H1 (cell line): ENCODE measurements around the gene JTB. TPM values are rescaled to one million over a fixed set of nuclear protein-coding genes. Genes with fewer than 3 reads are reported as not detected.

Source experiments
- CTCF ChIA-PET: fragments of 300-600 bp; sonication (Branson Sonifier 250); formaldehyde crosslinking; loops from one replicate; lab custom pipeline; 2021; ENCODE audit not compliant: partially characterized antibody; lab: Charles Lee
- POLR2A ChIA-PET: fragments of 300-600 bp; sonication (Branson Sonifier 250); formaldehyde crosslinking; loops from one replicate; lab custom pipeline; 2021; ENCODE audit warnings: inconsistent platforms; ENCODE audit not compliant: partially characterized antibody; lab: Charles Lee
- DNase-seq, 2 experiments: peaks; one replicate each; pipeline versions ENCODE4 v3.0.0 to v3.0.0-alpha.2; 2010 to 2022; ENCODE audit warnings: low spot score in 2 of 2, low read depth in 1 of 2, mixed read lengths in 1 of 2
- FAIRE-seq: peaks from 2 replicates; lab custom pipeline; 2011; peaks lifted over from hg19 to GRCh38; lab: Jason Lieb, UNC
- H2AFZ ChIP-seq: 2 replicates; pipeline ENCODE4 v1.8.1; 2012; ENCODE audit warnings: low read length, inconsistent platforms
- H2AK5ac ChIP-seq: 2 replicates; pipeline ENCODE4 v1.6.1; 2013; ENCODE audit warnings: low read depth, low read length
- H2BK120ac ChIP-seq: replicated peaks from 2 replicates; pipeline ENCODE3; 2013; ENCODE audit warnings: low read depth, low read length, inconsistent platforms
- H2BK12ac ChIP-seq: 2 replicates; pipeline ENCODE4 v1.6.1; 2013; ENCODE audit warnings: low read depth, low read length
- H2BK15ac ChIP-seq: 2 replicates; pipeline ENCODE4 v1.6.1; 2013; ENCODE audit warnings: low read length
- H2BK20ac ChIP-seq: 2 replicates; pipeline ENCODE4 v1.6.1; 2013; ENCODE audit warnings: low read length
- H2BK5ac ChIP-seq: 2 replicates; pipeline ENCODE4 v1.6.1; 2013; ENCODE audit warnings: low read depth, low read length
- H3K14ac ChIP-seq: 2 replicates; pipeline ENCODE4 v1.6.1; 2013; ENCODE audit warnings: inconsistent platforms; ENCODE audit not compliant: insufficient read length
- H3K18ac ChIP-seq: 2 replicates; pipeline ENCODE4 v1.6.1; 2013; ENCODE audit warnings: low read length; ENCODE audit errors: extremely low read depth
- H3K23ac ChIP-seq: 2 replicates; pipeline ENCODE4 v1.6.1; 2013; ENCODE audit warnings: inconsistent platforms; ENCODE audit not compliant: insufficient read length
- H3K23me2 ChIP-seq: 2 replicates; pipeline ENCODE4 v1.6.1; 2013; ENCODE audit warnings: low read depth, low read length
- H3K27ac ChIP-seq: 2 replicates; pipeline ENCODE4 v1.6.1; 2011; ENCODE audit warnings: low read depth, low read length, inconsistent platforms
- H3K27me3 ChIP-seq, 4 experiments: replicated peaks in 1 of 4; 1 replicate in 1 of 4; 2 replicates in 3 of 4; pipeline versions ENCODE4 v1.6.1 to v1.8.1; 2011 to 2013; ENCODE audit warnings: low read length in 3 of 4, mild to moderate bottlenecking in 3 of 4, inconsistent platforms in 2 of 4, mixed read lengths in 2 of 4, moderate library complexity in 1 of 4; ENCODE audit not compliant: control insufficient read depth in 3 of 4, insufficient read depth in 3 of 4; ENCODE audit errors: extremely low read depth in 1 of 4
- H3K36me3 ChIP-seq, 4 experiments: 2 replicates each; pipeline versions ENCODE4 v1.6.1 to v1.8.1; 2011 to 2013; ENCODE audit warnings: mild to moderate bottlenecking in 4 of 4, low read length in 3 of 4, moderate library complexity in 2 of 4, control low read depth in 1 of 4, inconsistent platforms in 1 of 4; ENCODE audit not compliant: insufficient read depth in 4 of 4, control insufficient read depth in 2 of 4
- H3K4ac ChIP-seq: replicated peaks from 2 replicates; pipeline ENCODE3; 2013; ENCODE audit warnings: low read length, low read depth, mixed read lengths, inconsistent platforms; ENCODE audit not compliant: insufficient read length
- H3K4me1 ChIP-seq, 4 experiments: replicated peaks in 1 of 4; 1 replicate in 1 of 4; 2 replicates in 3 of 4; pipeline versions ENCODE4 v1.6.1 to v1.8.1; 2011 to 2013; ENCODE audit warnings: low read length in 3 of 4, inconsistent platforms in 2 of 4, mixed read lengths in 1 of 4; ENCODE audit not compliant: insufficient read depth in 4 of 4, control insufficient read depth in 3 of 4
- H3K4me2 ChIP-seq, 2 experiments: 2 replicates each; pipeline versions ENCODE4 v1.6.1 to v1.8.1; 2011 to 2013; ENCODE audit warnings: low read depth in 2 of 2, low read length in 2 of 2, control low read depth in 1 of 2, inconsistent platforms in 1 of 2, mild to moderate bottlenecking in 1 of 2; ENCODE audit not compliant: insufficient read depth in 1 of 2
- H3K4me3 ChIP-seq, 4 experiments: fragments of 200-600, 300-600 bp in 1 of 4; sonication (generic), shearing (Covaris generic), sonication (Bioruptor Twin) in 1 of 4; 2 replicates each; pipeline versions ENCODE4 v1.5.1 to v1.8.1; 2011 to 2016; ENCODE audit warnings: low read length in 4 of 4, low read depth in 3 of 4, control low read depth in 2 of 4, inconsistent platforms in 2 of 4, mild to moderate bottlenecking in 2 of 4, mixed read lengths in 1 of 4, moderate library complexity in 1 of 4; ENCODE audit not compliant: insufficient read depth in 2 of 4; ENCODE audit errors: extremely low read depth in 1 of 4
- H3K56ac ChIP-seq: replicated peaks from 2 replicates; pipeline ENCODE3; 2013; ENCODE audit warnings: low read depth, mild to moderate bottlenecking, mixed read lengths, low read length, inconsistent platforms; ENCODE audit not compliant: insufficient read length
- H3K79me1 ChIP-seq: 2 replicates; pipeline ENCODE4 v1.6.1; 2013; ENCODE audit warnings: low read depth, low read length, control low read depth
- H3K79me2 ChIP-seq, 2 experiments: 2 replicates each; pipeline versions ENCODE4 v1.6.1 to v1.8.1; 2012 to 2013; ENCODE audit warnings: low read length in 2 of 2, mild to moderate bottlenecking in 2 of 2, inconsistent platforms in 1 of 2; ENCODE audit not compliant: insufficient read depth in 2 of 2, control insufficient read depth in 1 of 2
- H3K9ac ChIP-seq, 4 experiments: replicated peaks in 1 of 4; 1 replicate in 1 of 4; 2 replicates in 3 of 4; pipeline versions ENCODE4 v1.6.1 to v1.8.1; 2011 to 2013; ENCODE audit warnings: low read depth in 3 of 4, low read length in 3 of 4, control low read depth in 2 of 4, mild to moderate bottlenecking in 2 of 4, moderate library complexity in 2 of 4, inconsistent platforms in 1 of 4; ENCODE audit errors: extremely low read depth in 1 of 4
- H3K9me3 ChIP-seq, 2 experiments: 2 replicates each; pipeline versions ENCODE4 v1.6.1 to v1.8.1; 2012 to 2013; ENCODE audit warnings: mild to moderate bottlenecking in 2 of 2, moderate library complexity in 2 of 2, control low read depth in 1 of 2, inconsistent platforms in 1 of 2, low read depth in 1 of 2, low read length in 1 of 2, mixed read lengths in 1 of 2; ENCODE audit not compliant: insufficient read depth in 2 of 2
- H4K20me1 ChIP-seq, 2 experiments: replicated peaks in 1 of 2; 2 replicates each; pipeline versions ENCODE3 to v1.8.1; 2011 to 2013; ENCODE audit warnings: inconsistent platforms in 2 of 2, low read length in 2 of 2, mild to moderate bottlenecking in 1 of 2; ENCODE audit not compliant: insufficient read depth in 2 of 2, control insufficient read depth in 1 of 2
- H4K5ac ChIP-seq: 2 replicates; pipeline ENCODE4 v1.6.1; 2013; ENCODE audit warnings: low read length, low read depth, mixed read lengths, inconsistent platforms; ENCODE audit not compliant: insufficient read length
- H4K8ac ChIP-seq: 2 replicates; pipeline ENCODE4 v1.8.0; 2013; ENCODE audit warnings: mild to moderate bottlenecking, moderate library complexity, low read length, inconsistent platforms; ENCODE audit not compliant: insufficient read depth; ENCODE audit errors: extremely low read depth
- H4K91ac ChIP-seq: replicated peaks from 2 replicates; pipeline ENCODE3; 2013; ENCODE audit warnings: low read length, mixed read lengths, inconsistent platforms; ENCODE audit not compliant: insufficient read length
- MAFK ChIP-seq: IDR thresholded peaks from 2 replicates; pipeline ENCODE4 v1.6.1; 2012; ENCODE audit warnings: low read depth, mild to moderate bottlenecking, improper control_type of control experiment, low read length
- POLR2AphosphoS5 ChIP-seq: IDR thresholded peaks from 2 replicates; pipeline ENCODE4 v1.6.1; 2011; ENCODE audit warnings: low read depth, low read length
- WGBS, 2 experiments: shearing (Covaris generic) in 1 of 2; methylation state at CpG; one replicate each; pipeline versions ENCODE4 v1.1.6 to v1.1.7; 2013 to 2015; ENCODE audit warnings: low lambda C conversion rate in 2 of 2, mixed read lengths in 2 of 2, inconsistent platforms in 1 of 2, low coverage in 1 of 2, missing lambda C conversion rate in 1 of 2; ENCODE audit not compliant: insufficient replicate concordance in 2 of 2, insufficient coverage in 1 of 2, insufficient read length in 1 of 2; ENCODE audit errors: extremely low coverage in 1 of 2, missing lambda C conversion rate in 1 of 2; 5-methylcytosine and 5-hydroxymethylcytosine counted together
- polyA plus RNA-seq, 7 experiments: library from polyadenylated mRNA; depleted of rRNA in 3 of 7; stranded (reverse) in 5 of 7; unstranded in 2 of 7; fragments of >200 nt in 5 of 7; fragments of 200-250 nt in 2 of 7; gene quantifications; 1 replicate in 5 of 7; 2 replicates in 1 of 7; 4 replicates in 1 of 7; pipeline versions ENCODE4 v1.2.1 to v1.2.3, GENCODE V29; 2011 to 2013; ENCODE audit warnings: missing spikeins in 2 of 7, mixed read lengths in 2 of 7
- total RNA-seq: library from RNA; stranded (reverse); fragmentation: NEBNext Ultra II Directional; extraction: Animal tissue kit (Norgen Biotek cat#: 25700); gene quantifications from 2 replicates; pipeline ENCODE4 v1.2.1, GENCODE V29; 2021
- TF ChIP-seq, protein P1 (sequence below): IDR thresholded peaks from 2 replicates; pipeline ENCODE4 v1.6.1; 2012; ENCODE audit warnings: inconsistent platforms

Gene JTB
- total and polyA plus RNA-seq, 2 of the 8 experiments (the other 6 are each of a cell fraction or from before 2014, with no cell fraction given), result 91.1 to 122 TPM

DNA sequence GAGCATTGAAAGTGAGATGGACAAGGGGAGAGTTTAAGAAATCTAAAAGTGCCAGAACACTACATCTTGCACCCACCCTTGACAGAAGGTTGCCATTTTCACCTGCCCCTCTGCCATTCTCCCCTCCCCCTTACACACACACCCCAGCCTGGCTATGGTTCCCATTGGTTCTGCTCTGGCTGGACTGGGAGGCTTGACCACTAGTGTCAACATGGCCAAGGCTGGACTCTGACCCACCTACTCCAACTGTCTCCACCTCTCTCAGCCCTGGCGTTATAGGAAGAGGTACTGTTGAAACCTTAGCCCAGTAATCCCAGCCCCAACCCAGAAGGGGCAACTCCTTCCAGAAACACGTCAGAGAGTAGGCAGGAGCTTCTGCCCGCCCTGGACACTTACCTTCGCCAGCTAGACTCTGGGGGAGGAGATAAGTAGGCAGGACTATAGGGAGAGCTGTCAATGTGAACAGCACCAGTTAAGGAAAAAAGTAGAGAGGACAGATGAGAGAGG, 23.6 kb downstream of the JTB start:
- Histone ChIP-seq H2BK20ac (no peak overlapping the region), H4K8ac (no peak overlapping the region), H4K5ac (no peak overlapping the region), H3K18ac (no peak overlapping the region), H3K79me1 (peaks cover 24% of the 10 kb centered on the region), H4K91ac (no peak overlapping the region), H3K4ac (no peak overlapping the region), H4K20me1 (peaks cover 8 to 16% of the 10 kb centered on the region in 2 experiments), H2AK5ac (no peak overlapping the region), H3K79me2 (peaks cover 21 to 46% of the 10 kb centered on the region in 2 experiments), H3K27ac (no peak overlapping the region), H3K36me3 (peaks cover 7 to 24% (median 20%) of the 10 kb centered on the region in 4 experiments), H3K9ac (no peak overlapping the region), H3K4me2 (no peak overlapping the region), H3K4me1 (peaks cover 0 to 8% (median 2%) of the 10 kb centered on the region in 4 experiments; a peak in 4 of 7 replicates), H2AFZ (no peak overlapping the region), H3K23me2 (peaks cover 10% of the 10 kb centered on the region), H3K27me3 (no peaks in the 10 kb centered on the region), H3K14ac (no peak overlapping the region), H3K4me3 (no peak overlapping the region), H2BK12ac (no peak overlapping the region), H3K56ac (no peak overlapping the region), H3K23ac (no peak overlapping the region), H2BK5ac (no peak overlapping the region), H2BK15ac (no peak overlapping the region), H2BK120ac (no peak overlapping the region), H3K9me3 (no peaks in the 10 kb centered on the region)
- 88% methylated on average over 4 of the region's 4 CpGs; no CpG with 5 or more reads in 1 of the 2 experiments for WGBS, 2 experiments
- no peak for FAIRE-seq
- POLR2A ChIA-PET, result interaction anchor here (1.0 to 8.8 kb wide), 8 partner anchors 8 to 39 kb away, joined by 3 to 156 read pairs (median 7); partner anchors contain the start of genes CREB3L4, DENND4B, JTB and RAB13
- no peak for TF ChIP-seq MAFK
- TF ChIP-seq, protein P1, sequence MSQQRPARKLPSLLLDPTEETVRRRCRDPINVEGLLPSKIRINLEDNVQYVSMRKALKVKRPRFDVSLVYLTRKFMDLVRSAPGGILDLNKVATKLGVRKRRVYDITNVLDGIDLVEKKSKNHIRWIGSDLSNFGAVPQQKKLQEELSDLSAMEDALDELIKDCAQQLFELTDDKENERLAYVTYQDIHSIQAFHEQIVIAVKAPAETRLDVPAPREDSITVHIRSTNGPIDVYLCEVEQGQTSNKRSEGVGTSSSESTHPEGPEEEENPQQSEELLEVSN, result no peak
- no peak for TF ChIP-seq POLR2AphosphoS5
- CTCF ChIA-PET, result interaction anchor here (0.6 to 6.4 kb wide), 6 partner anchors 9 to 133 kb away, joined by 3 to 31 read pairs (median 4); partner anchors contain the start of genes DENND4B, JTB, RAB13 and SLC39A1
- DNase-seq, result no peak
